Stimulated activated CD4-positive, alpha-beta T cell treated with anti-CD3 and anti-CD28 coated beads, Interleukin-1b, Interleukin-23, amount 100 ng/mL, for 1 hour (primary cell): ENCODE data around the gene PNPLA3.

ENCODE experiments used
- DNase-seq, 2 donors: peaks; one replicate each; pipeline ENCODE4 v3.0.0-alpha.2; 2020; ENCODE audit warnings: low read depth in 2 of 2

The PNPLA3 gene

GRCh38 chr22:43923631-43924464 is at the start of gene PNPLA3:
Gene PNPLA3, plus strand, starts transcription at chr22:43923805. Its CDS starts 107 bp downstream, at chr22:43923912.
- DNase-seq: peak; percentile 28 to 72

GRCh38 chr22:43876866-43877509 is 46.6 kb upstream of the PNPLA3 start:
- no peak for DNase-seq

GRCh38 chr22:43878079-43878795 is 45.4 kb upstream of the PNPLA3 start:
- no peak for DNase-seq

GRCh38 chr22:43878831-43879550 is 44.6 kb upstream of the PNPLA3 start:
- DNase-seq: no peak

- no peak for DNase-seq
Observed at GRCh38 chr22:43879901-43880540, 43.6 kb upstream of the PNPLA3 start.

- DNase-seq: no peak
Observed at GRCh38 chr22:43880541-43880991, 43.0 kb upstream of the PNPLA3 start.

GRCh38 chr22:43881091-43882061 is 42.2 kb upstream of the PNPLA3 start:
- DNase-seq: no peak

- DNase-seq: no peak
Observed at GRCh38 chr22:43882122-43882767, 41.4 kb upstream of the PNPLA3 start.

GRCh38 chr22:43883012-43883661 is 40.5 kb upstream of the PNPLA3 start:
- DNase-seq: no peak

GRCh38 chr22:43883719-43884415 is 39.7 kb upstream of the PNPLA3 start:
- no peak for DNase-seq

GRCh38 chr22:43884600-43885318 is 38.8 kb upstream of the PNPLA3 start:
- DNase-seq: peak in 1 of 2 donors; percentile 24

GRCh38 chr22:43885319-43885671 is 38.3 kb upstream of the PNPLA3 start:
- DNase-seq: no peak

- no peak for DNase-seq
Observed at GRCh38 chr22:43885786-43886185, 37.8 kb upstream of the PNPLA3 start.

- DNase-seq: no peak
Observed at GRCh38 chr22:43886231-43886630, 37.4 kb upstream of the PNPLA3 start.

- no peak for DNase-seq
Observed at GRCh38 chr22:43887391-43887790, 36.2 kb upstream of the PNPLA3 start.

- no peak for DNase-seq
Observed at GRCh38 chr22:43888740-43889139, 34.9 kb upstream of the PNPLA3 start.

- no peak for DNase-seq
Observed at GRCh38 chr22:43889201-43889859, 34.3 kb upstream of the PNPLA3 start.
